A549 (cell line): ENCODE data around the gene ANKRD10. TPM values are rescaled to one million over a fixed set of nuclear protein-coding genes. Genes with fewer than 3 reads are reported as not detected.

Source experiments
- ATAC-seq, 2 experiments: fragments of 200-7000 bp in 1 of 2; fragments of >200 bp in 1 of 2; cut with Nextera tagmentation in 1 of 2; cut with Tn5 transposase in 1 of 2; 3 replicates each; pipeline versions ENCODE4 v1.8.0 to v1.9.1; 2018 to 2020; ENCODE audit warnings: mild to moderate bottlenecking in 1 of 2, moderate library complexity in 1 of 2
- CTCF ChIA-PET: fragments of 300-600 bp; sonication (Branson Sonifier 250); formaldehyde crosslinking; extraction: SDS; loops from one replicate; lab custom pipeline; 2021; ENCODE audit warnings: antibody characterized with exemption, inconsistent platforms; lab: Yijun Ruan, JAX
- POLR2A ChIA-PET: fragments of 350-600 bp; formaldehyde crosslinking; extraction: SDS; loops from one replicate; lab custom pipeline; 2021; ENCODE audit warnings: antibody characterized with exemption, inconsistent platforms; lab: Yijun Ruan, JAX
- DNase-seq, 2 experiments: peaks; one replicate each; pipeline versions ENCODE4 v3.0.0 to v3.0.0-alpha.2; 2011 to 2016; ENCODE audit warnings: low read depth in 1 of 2, low spot score in 1 of 2
- FAIRE-seq: peaks from 2 replicates; lab custom pipeline; 2011; peaks lifted over from hg19 to GRCh38; lab: Jason Lieb, UNC
- H3K27ac ChIP-seq, 2 experiments: fragments of >200 bp; sonication (Bioruptor Twin); formaldehyde crosslinking; 3 replicates each; pipeline ENCODE4 v1.5.1; 2016 to 2017
- H3K4me1 ChIP-seq: fragments of >200 bp; sonication (Bioruptor Twin); formaldehyde crosslinking; 3 replicates; pipeline ENCODE4 v1.6.1; 2016
- H3K4me2 ChIP-seq: fragments of >200 bp; sonication (Bioruptor Twin); formaldehyde crosslinking; 3 replicates; pipeline ENCODE4 v1.6.1; 2016
- H3K4me3 ChIP-seq: fragments of >200 bp; sonication (Bioruptor Twin); formaldehyde crosslinking; 3 replicates; pipeline ENCODE4 v1.5.1; 2016
- H3K9me3 ChIP-seq: fragments of >200 bp; sonication (Bioruptor Twin); formaldehyde crosslinking; 3 replicates; pipeline ENCODE4 v1.6.1; 2016
- ATOH8 ChIP-seq: fragments of 250-450 bp; sonication (Bioruptor Pico); IDR thresholded peaks from 2 replicates; pipeline ENCODE4 v1.5.0; 2020; ENCODE audit warnings: low read depth, mild to moderate bottlenecking, moderate library complexity
- BCL3 ChIP-seq: fragments of >200 bp; sonication (Bioruptor Twin); formaldehyde crosslinking; IDR thresholded peaks from 3 replicates; pipeline ENCODE4 v1.6.1; 2016
- CEBPB ChIP-seq, 2 experiments: fragments of >200 bp in 1 of 2; sonication (Bioruptor Twin) in 1 of 2; formaldehyde crosslinking in 1 of 2; IDR thresholded peaks; 2 replicates each; pipeline ENCODE4 v1.6.1; 2012 to 2016
- EP300 ChIP-seq, 2 experiments: fragments of >200 bp; sonication (Bioruptor Twin); formaldehyde crosslinking; IDR thresholded peaks; 2 replicates in 1 of 2; 3 replicates in 1 of 2; pipeline ENCODE4 v1.6.1; 2016 to 2017
- ESRRA ChIP-seq: fragments of 150-350 bp; IDR thresholded peaks from 2 replicates; pipeline ENCODE4 v1.6.1; 2014; ENCODE audit warnings: mild to moderate bottlenecking, low read length, borderline replicate concordance
- GATA3 ChIP-seq: IDR thresholded peaks from 2 replicates; pipeline ENCODE4 v1.6.1; 2012; ENCODE audit warnings: borderline replicate concordance
- HDAC2 ChIP-seq: fragments of 200-600 bp; sonication (generic); IDR thresholded peaks from 2 replicates; pipeline ENCODE4 v1.6.1; 2016
- HES2 ChIP-seq: fragments of >200 bp; sonication (Bioruptor Twin); formaldehyde crosslinking; IDR thresholded peaks from 2 replicates; pipeline ENCODE4 v1.6.1; 2016
- HMGXB4 ChIP-seq: fragments of 250-450 bp; sonication (Bioruptor Pico); IDR thresholded peaks from 2 replicates; pipeline ENCODE4 v1.5.0; 2021; ENCODE audit warnings: mild to moderate bottlenecking, moderate library complexity, borderline replicate concordance
- HOXA7 ChIP-seq: fragments of 250-450 bp; sonication (Bioruptor Pico); IDR thresholded peaks from 2 replicates; pipeline ENCODE4 v1.5.0; 2020; ENCODE audit warnings: mild to moderate bottlenecking, moderate library complexity
- NFE2L2 ChIP-seq: fragments of 150-350 bp; conservative IDR thresholded peaks from 2 replicates; pipeline ENCODE4 v1.6.1; 2014; ENCODE audit warnings: low read length
- PHF8 ChIP-seq: fragments of 200-600 bp; sonication (generic); IDR thresholded peaks from 2 replicates; pipeline ENCODE4 v1.6.1; 2016; ENCODE audit warnings: low read depth, mild to moderate bottlenecking, antibody characterized with exemption, moderate library complexity, borderline replicate concordance
- POLR2A ChIP-seq: IDR thresholded peaks from 2 replicates; pipeline ENCODE4 v1.6.1; 2012; ENCODE audit warnings: mild to moderate bottlenecking, low read length
- RARB ChIP-seq: fragments of 250-450 bp; sonication (Bioruptor Pico); IDR thresholded peaks from 2 replicates; pipeline ENCODE4 v1.8.0; 2021; ENCODE audit warnings: mild to moderate bottlenecking, moderate library complexity
- RCOR1 ChIP-seq: fragments of 150-350 bp; IDR thresholded peaks from 2 replicates; pipeline ENCODE4 v1.6.1; 2014; ENCODE audit warnings: antibody characterized with exemption, low read length, low read depth
- RFX5 ChIP-seq: fragments of 450-650 bp; IDR thresholded peaks from 2 replicates; pipeline ENCODE4 v1.7.1; 2014; ENCODE audit warnings: antibody characterized with exemption, mild to moderate bottlenecking, moderate library complexity
- SREBF2 ChIP-seq: fragments of 450-650 bp; IDR thresholded peaks from 2 replicates; pipeline ENCODE4 v1.6.1; 2014; ENCODE audit warnings: mild to moderate bottlenecking, moderate library complexity
- TFCP2L1 ChIP-seq: fragments of 250-450 bp; sonication (Bioruptor Pico); IDR thresholded peaks from 2 replicates; pipeline ENCODE4 v1.5.0; 2021; ENCODE audit warnings: mild to moderate bottlenecking
- ZFP36 ChIP-seq: fragments of 450-650 bp; IDR thresholded peaks from 2 replicates; pipeline ENCODE4 v1.6.1; 2014; ENCODE audit warnings: borderline replicate concordance; ENCODE audit not compliant: partially characterized antibody
- ZNF302 ChIP-seq: fragments of 250-450 bp; sonication (Bioruptor Pico); IDR thresholded peaks from 2 replicates; pipeline ENCODE4 v1.9.0; 2021; ENCODE audit warnings: inconsistent platforms, mild to moderate bottlenecking, moderate library complexity
- WGBS: methylation state at CpG from one replicate; pipeline ENCODE4 v1.1.6; 2017; ENCODE audit errors: missing lambda C conversion rate; 5-methylcytosine and 5-hydroxymethylcytosine counted together
- polyA plus RNA-seq, 4 experiments: library from polyadenylated mRNA; depleted of rRNA in 3 of 4; stranded (reverse); fragments of >200 nt; fragmentation: RNase III in 1 of 4; extraction: RNeasy Plus Mini Kit Qiagen cat#74134 plus additional on column Dnase treatment in 1 of 4; gene quantifications; 2 replicates in 3 of 4; 3 replicates in 1 of 4; pipeline ENCODE4 v1.2.3, GENCODE V29; 2011 to 2017

Gene ANKRD10
- polyA plus RNA-seq, 2 of the 4 experiments (the other 2 are of a cell fraction), result 32.1 to 66.0 TPM

GRCh38 chr13:110914331-110915056 is 375 bp downstream of the ANKRD10 start (continued):
- TF ChIP-seq HES2 (no peak), POLR2A (peak; percentile 62), HMGXB4 (CRISPR knock-in tag) (no peak), HOXA7 (CRISPR knock-in tag) (no peak), EP300 (IDR thresholded peaks at IDR 0.05) (no peak), NFE2L2 (no peak), ZFP36 (no peak), RFX5 (no peak), ATOH8 (CRISPR knock-in tag) (no peak), SREBF2 (no peak), RARB (no peak), ZNF302 (CRISPR knock-in tag) (no peak), BCL3 (0 out of 3 replicates have a peak, but pooled peaks have one; percentile 46), HDAC2 (no peak), GATA3 (no peak)

GRCh38 chr13:110914081-110914330 is 863 bp downstream of the ANKRD10 start:
- peak in 1 of 2 experiments; percentile 3; a peak in 5 of 6 replicates for ATAC-seq
- FAIRE-seq, result no peak
- 6% methylated on average over 10 of the region's 27 CpGs for WGBS
- Histone ChIP-seq H3K4me3 (peak overlapping the region; percentile 99), H3K4me2 (peak overlapping the region; percentile 83), H3K9me3 (no peaks in the 10 kb centered on the region), H3K4me1 (peaks cover 28% of the 10 kb centered on the region), H3K27ac (peak overlapping the region; percentile 100)
- ChIA-PET CTCF (interaction anchor here (1.2 to 2.9 kb wide), 3 partner anchors 9 to 458 kb away, joined by 3 to 11 read pairs (median 4); no protein-coding TSS in a partner anchor), POLR2A (interaction anchor here (1.4 to 2.3 kb wide), 2 partner anchors 9 to 199 kb away, joined by 4 to 13 read pairs; no protein-coding TSS in a partner anchor)
- TF ChIP-seq ESRRA, result no peak
- no peak for TF ChIP-seq RCOR1
- 0 out of 2 replicates have a peak, but pooled peaks have one; percentile 3 for TF ChIP-seq PHF8
- peak in 1 of 2 experiments; percentile 10 for DNase-seq

GRCh38 chr13:110913322-110914080 is 1.4 kb downstream of the ANKRD10 start:
- Histone ChIP-seq H3K4me1 (peaks cover 33% of the 10 kb centered on the region), H3K4me2 (peak overlapping the region; percentile 83), H3K9me3 (no peaks in the 10 kb centered on the region), H3K27ac (peak overlapping the region; percentile 100), H3K4me3 (peak overlapping the region; percentile 99)
- FAIRE-seq, result no peak
- WGBS, result under 1% methylated on average over 16 of the region's 16 CpGs
- POLR2A ChIA-PET, result interaction anchor here (1.4 to 2.3 kb wide), 2 partner anchors 9 to 198 kb away, joined by 4 to 13 read pairs; no protein-coding TSS in a partner anchor
- ATAC-seq, result no peak
- no peak for DNase-seq
- CTCF ChIA-PET, result interaction anchor here (1.4 to 2.9 kb wide), 2 partner anchors 9 to 38 kb away, joined by 4 to 11 read pairs; no protein-coding TSS in a partner anchor
- TF ChIP-seq TFCP2L1 (CRISPR knock-in tag) (no peak), CEBPB (IDR thresholded peaks at IDR 0.05) (peak in 1 of 2 experiments; percentile 41; a peak in 1 of 4 replicates)
